ENCODE data around the gene PRXL2B. TPM values are rescaled to one million over a fixed set of nuclear protein-coding genes. Genes with fewer than 3 reads are reported as not detected.

Gene PRXL2B
- total and polyA plus RNA-seq, 2 donors (not counting 1 experiment from before 2014, with no cell fraction given), result 11.7 to 13.8 TPM

DNA sequence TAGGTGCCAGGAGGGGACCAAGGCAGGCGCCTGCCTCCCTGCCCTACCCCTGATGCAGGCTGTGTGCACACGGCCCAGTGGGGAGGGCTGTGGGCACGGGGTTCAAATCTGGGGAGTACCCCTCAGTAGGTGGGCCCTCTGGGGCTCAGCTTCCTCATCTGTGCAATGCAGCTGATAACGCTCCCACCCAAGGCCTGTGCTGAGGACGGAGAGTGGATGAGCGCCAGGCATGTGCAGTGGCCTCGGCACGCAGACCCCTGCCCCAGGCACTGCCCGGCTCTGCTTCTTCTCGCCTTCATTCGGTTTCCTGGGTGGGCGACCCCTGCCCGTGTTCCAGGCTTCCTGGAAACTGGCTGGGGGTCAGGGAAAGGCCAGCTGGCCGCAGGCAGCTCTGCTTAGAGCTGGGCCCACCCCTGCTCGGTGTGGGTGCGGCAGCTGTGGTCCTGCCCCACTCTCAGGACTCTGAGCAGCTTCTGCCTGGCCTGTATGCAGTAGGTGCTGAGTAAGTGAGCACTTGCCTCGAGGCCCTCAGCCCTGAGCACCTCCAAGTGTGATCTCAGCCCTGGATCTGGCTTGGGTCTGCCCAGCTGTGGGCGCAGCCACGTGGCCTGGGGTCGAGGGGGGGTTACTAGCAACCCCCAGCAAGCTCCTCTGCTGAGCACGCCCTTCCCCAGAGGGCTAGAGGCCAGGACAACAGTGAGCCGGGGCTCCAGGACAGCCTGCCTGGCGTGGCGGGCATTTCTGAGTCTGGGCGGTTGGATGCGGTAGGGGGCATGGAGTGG lies 42.3 kb upstream of the PRXL2B start:
- H3K27me3 ChIP-seq (ENCODE audit: control insufficient read depth, insufficient read depth, low read length), result no peaks in the 10 kb centered on the region
- peak; percentile 35 to 45 for DNase-seq (ENCODE audit: low read depth in 2 of 2)
- H2AFZ ChIP-seq (ENCODE audit: low read length), result no peak overlapping the region
- no peak overlapping the region for H3K4me2 ChIP-seq (ENCODE audit: extremely low read depth, insufficient read depth, low read length)
- H3K36me3 ChIP-seq (ENCODE audit: control insufficient read depth, insufficient read depth, low read length), result no peaks in the 10 kb centered on the region
- TF ChIP-seq CTCF (conservative IDR thresholded peaks at IDR 0.05 in 1 of 2, IDR thresholded peaks at IDR 0.05 in 1 of 2; ENCODE audit: low read depth in 1 of 2, low read length in 2 of 2) (no peak), EZH2 (IDR thresholded peaks at IDR 0.05; ENCODE audit: low read length, missing control alignments) (no peak)
- peaks cover 14% of the 10 kb centered on the region for H3K4me1 ChIP-seq (ENCODE audit: control insufficient read depth, extremely low read depth, insufficient read depth, low read length)
- H4K20me1 ChIP-seq (ENCODE audit: control insufficient read depth, extremely low read depth, insufficient read depth, low read length), result no peaks in the 10 kb centered on the region
- no peak overlapping the region for H3K4me3 ChIP-seq (replicated peaks in 1 of 4; ENCODE audit: control extremely low read depth in 1 of 4, insufficient read depth in 1 of 4, low read depth in 3 of 4, low read length in 4 of 4)
- no peaks in the 10 kb centered on the region for H3K79me2 ChIP-seq (ENCODE audit: control insufficient read depth, insufficient read depth, low read length)
- no peaks in the 10 kb centered on the region for H3K9me3 ChIP-seq (ENCODE audit: control insufficient read depth, insufficient read depth, low read depth, low read length)
- peak overlapping the region; percentile 2 for H3K9ac ChIP-seq (ENCODE audit: insufficient read depth, low read length)
- no peak overlapping the region for H3K27ac ChIP-seq (ENCODE audit: insufficient read depth, low read length)

DNA sequence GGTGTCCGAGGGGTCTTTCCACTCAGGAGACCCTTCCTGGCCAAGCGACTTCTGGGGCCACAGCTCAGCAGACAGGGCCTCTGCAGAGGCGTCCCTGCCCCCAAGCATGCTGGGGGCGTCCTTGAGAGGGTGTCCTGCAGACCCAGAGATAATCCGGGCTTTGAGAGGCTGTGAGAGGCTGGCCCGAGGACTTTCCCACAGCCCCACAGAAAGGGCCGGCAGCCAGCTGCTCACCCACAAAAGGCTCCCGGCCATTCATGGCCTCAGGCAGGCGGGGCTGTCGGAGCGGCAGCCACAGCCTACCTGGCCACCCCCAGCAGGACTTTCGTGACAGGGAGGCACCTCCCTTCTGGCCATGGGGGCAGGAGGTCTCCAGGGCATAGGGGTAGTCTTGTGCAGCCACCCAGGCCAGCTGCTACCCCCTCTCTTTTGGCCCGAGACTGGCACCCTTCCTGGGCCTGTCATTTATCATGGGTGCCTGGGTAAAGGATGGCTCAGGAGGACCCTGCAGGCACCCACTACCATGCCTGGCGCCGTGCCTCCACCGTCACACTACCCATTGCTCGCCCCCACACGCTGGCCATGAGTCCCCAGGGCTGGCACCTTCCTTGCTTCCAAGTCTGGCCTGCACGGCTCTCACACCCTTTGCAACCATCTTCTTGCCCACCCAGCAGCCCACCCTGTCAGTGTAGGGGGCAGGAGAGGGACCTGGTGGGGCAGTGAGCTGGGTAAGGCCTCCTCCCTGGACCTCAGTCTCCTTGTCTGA lies 41.5 kb upstream of the PRXL2B start:
- Histone ChIP-seq H3K4me2 (ENCODE audit: extremely low read depth, insufficient read depth, low read length) (no peak overlapping the region), H4K20me1 (ENCODE audit: control insufficient read depth, extremely low read depth, insufficient read depth, low read length) (no peaks in the 10 kb centered on the region), H3K9ac (ENCODE audit: insufficient read depth, low read length) (no peak overlapping the region), H3K27ac (ENCODE audit: insufficient read depth, low read length) (no peak overlapping the region), H3K36me3 (ENCODE audit: control insufficient read depth, insufficient read depth, low read length) (no peaks in the 10 kb centered on the region), H3K9me3 (ENCODE audit: control insufficient read depth, insufficient read depth, low read depth, low read length) (no peaks in the 10 kb centered on the region), H3K4me1 (ENCODE audit: control insufficient read depth, extremely low read depth, insufficient read depth, low read length) (peaks cover 14% of the 10 kb centered on the region), H3K27me3 (ENCODE audit: control insufficient read depth, insufficient read depth, low read length) (no peaks in the 10 kb centered on the region), H2AFZ (ENCODE audit: low read length) (no peak overlapping the region), H3K4me3 (replicated peaks in 1 of 4; ENCODE audit: control extremely low read depth in 1 of 4, insufficient read depth in 1 of 4, low read depth in 3 of 4, low read length in 4 of 4) (no peak overlapping the region), H3K79me2 (ENCODE audit: control insufficient read depth, insufficient read depth, low read length) (no peaks in the 10 kb centered on the region)
- TF ChIP-seq CTCF (conservative IDR thresholded peaks at IDR 0.05 in 1 of 2, IDR thresholded peaks at IDR 0.05 in 1 of 2; ENCODE audit: low read depth in 1 of 2, low read length in 2 of 2), result no peak
- no peak for TF ChIP-seq EZH2 (IDR thresholded peaks at IDR 0.05; ENCODE audit: low read length, missing control alignments)
- DNase-seq (ENCODE audit: low read depth in 2 of 2), result no peak

DNA sequence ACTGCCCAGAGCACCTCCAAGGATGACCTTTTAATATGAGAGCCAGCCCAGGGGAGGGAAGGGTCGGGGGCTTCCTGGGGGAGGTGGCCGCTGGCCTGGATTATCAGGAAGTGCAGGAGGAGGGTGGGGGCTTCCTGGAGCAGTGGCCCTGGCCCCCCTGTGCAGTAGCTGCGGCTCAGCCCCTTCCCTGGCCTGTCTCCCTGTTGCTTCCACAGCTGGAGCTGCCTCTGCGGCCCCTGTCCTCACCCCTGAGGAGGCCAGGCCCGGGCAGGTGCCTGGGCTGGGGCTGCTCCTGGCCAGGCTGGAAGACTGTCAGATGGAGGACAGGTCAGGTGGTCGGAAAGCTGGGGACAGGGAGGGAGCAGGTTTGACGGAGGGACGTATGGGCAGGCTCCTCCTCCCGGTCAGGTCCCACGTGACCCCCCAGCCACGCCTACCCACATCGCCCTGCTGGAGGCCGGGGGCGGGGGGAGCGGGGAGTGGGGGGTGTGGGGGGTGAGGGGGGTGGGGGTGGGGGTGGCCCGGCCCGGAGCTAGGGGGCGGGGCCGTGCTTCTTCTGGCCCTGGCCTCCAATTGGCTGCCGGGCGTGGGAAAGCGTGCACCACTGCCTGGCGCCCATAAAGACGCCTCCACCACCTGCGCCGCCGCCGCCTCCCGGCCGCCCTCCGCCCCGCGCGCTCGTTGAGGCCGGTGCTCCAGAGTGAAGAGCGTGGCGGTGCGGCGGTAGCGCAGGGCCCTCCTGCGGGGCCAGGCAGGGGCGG lies 40.6 kb upstream of the PRXL2B start:
- DNase-seq (ENCODE audit: low read depth in 2 of 2), result peak; percentile 61 to 66
- peak overlapping the region in 3 of 4 experiments; percentile 22 to 63 (median 57) for H3K4me3 ChIP-seq (replicated peaks in 1 of 4; ENCODE audit: control extremely low read depth in 1 of 4, insufficient read depth in 1 of 4, low read depth in 3 of 4, low read length in 4 of 4)
- H3K27me3 ChIP-seq (ENCODE audit: control insufficient read depth, insufficient read depth, low read length), result no peaks in the 10 kb centered on the region
- peak overlapping the region; percentile 81 for H3K4me2 ChIP-seq (ENCODE audit: extremely low read depth, insufficient read depth, low read length)
- H3K79me2 ChIP-seq (ENCODE audit: control insufficient read depth, insufficient read depth, low read length), result no peaks in the 10 kb centered on the region
- no peak overlapping the region for H3K27ac ChIP-seq (ENCODE audit: insufficient read depth, low read length)
- H3K36me3 ChIP-seq (ENCODE audit: control insufficient read depth, insufficient read depth, low read length), result no peaks in the 10 kb centered on the region
- H4K20me1 ChIP-seq (ENCODE audit: control insufficient read depth, extremely low read depth, insufficient read depth, low read length), result no peaks in the 10 kb centered on the region
- no peak overlapping the region for H2AFZ ChIP-seq (ENCODE audit: low read length)
- peak overlapping the region; percentile 60 for H3K9ac ChIP-seq (ENCODE audit: insufficient read depth, low read length)
- H3K9me3 ChIP-seq (ENCODE audit: control insufficient read depth, insufficient read depth, low read depth, low read length), result no peaks in the 10 kb centered on the region
- TF ChIP-seq CTCF (conservative IDR thresholded peaks at IDR 0.05 in 1 of 2, IDR thresholded peaks at IDR 0.05 in 1 of 2; ENCODE audit: low read depth in 1 of 2, low read length in 2 of 2), result no peak
- H3K4me1 ChIP-seq (ENCODE audit: control insufficient read depth, extremely low read depth, insufficient read depth, low read length), result peaks cover 14% of the 10 kb centered on the region
